Measurements from ENCODE around the gene TTC28.

TTC28 gene

GRCh38 chr22:28132466-28132865 is 547.2 kb downstream of the TTC28 start:
- Histone ChIP-seq H3K4me3 (ENCODE audit: low read depth, low read length) (no peak overlapping the region), H3K36me3 (replicated peaks) (no peaks in the 10 kb centered on the region), H3K27me3 (replicated peaks) (no peaks in the 10 kb centered on the region), H3K27ac (no peak overlapping the region)
- TF ChIP-seq CTCF (IDR thresholded peaks at IDR 0.05; ENCODE audit: low read depth, low read length, missing control alignments), result no peak
- in situ Hi-C loops (cut with HindIII; ENCODE audit: low pct_ligation_motif_present, low sequenced_read_pairs), result no loop called here
- DNase-seq, result no peak

GRCh38 chr22:28129319-28129962 is 550.2 kb downstream of the TTC28 start:
- in situ Hi-C loops (cut with HindIII; ENCODE audit: low pct_ligation_motif_present, low sequenced_read_pairs), result no loop called here
- Histone ChIP-seq H3K27me3 (replicated peaks) (no peaks in the 10 kb centered on the region), H3K36me3 (replicated peaks) (no peaks in the 10 kb centered on the region), H3K27ac (no peak overlapping the region), H3K4me3 (ENCODE audit: low read depth, low read length) (no peak overlapping the region)
- no peak for DNase-seq
- no peak for TF ChIP-seq CTCF (IDR thresholded peaks at IDR 0.05; ENCODE audit: low read depth, low read length, missing control alignments)

DNA sequence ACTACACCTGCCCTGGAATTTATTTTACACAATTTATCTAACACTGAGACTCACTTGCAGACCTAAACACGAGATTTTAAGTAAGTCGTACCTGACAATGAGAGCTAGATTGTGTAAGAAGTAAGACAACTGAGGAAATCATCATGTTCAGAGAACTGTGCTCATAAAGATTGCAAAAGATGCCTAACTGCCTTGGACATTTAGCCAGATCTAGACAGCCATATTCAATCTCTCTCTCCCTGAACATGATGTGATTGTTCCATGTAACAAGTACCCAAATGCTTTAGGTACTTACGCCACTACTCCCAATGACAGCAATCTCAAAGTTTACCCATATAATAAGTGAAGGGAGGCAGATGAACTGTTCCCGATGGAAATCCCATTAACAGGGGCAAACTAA is 550.8 kb downstream of the TTC28 start:
- Histone ChIP-seq H3K27ac (no peak overlapping the region), H3K4me3 (ENCODE audit: low read depth, low read length) (no peak overlapping the region), H3K27me3 (replicated peaks) (no peaks in the 10 kb centered on the region), H3K36me3 (replicated peaks) (no peaks in the 10 kb centered on the region)
- TF ChIP-seq CTCF (IDR thresholded peaks at IDR 0.05; ENCODE audit: low read depth, low read length, missing control alignments), result no peak
- DNase-seq, result no peak
- in situ Hi-C loops (cut with HindIII; ENCODE audit: low pct_ligation_motif_present, low sequenced_read_pairs), result no loop called here

- in situ Hi-C loops (cut with HindIII; ENCODE audit: low pct_ligation_motif_present, low sequenced_read_pairs), result no loop called here
- no peak for DNase-seq
- Histone ChIP-seq H3K4me3 (ENCODE audit: low read depth, low read length) (no peak overlapping the region), H3K27me3 (replicated peaks) (no peaks in the 10 kb centered on the region), H3K36me3 (replicated peaks) (no peaks in the 10 kb centered on the region), H3K27ac (no peak overlapping the region)
- no peak for TF ChIP-seq CTCF (IDR thresholded peaks at IDR 0.05; ENCODE audit: low read depth, low read length, missing control alignments)
Measured at GRCh38 chr22:28125799-28126198, 553.8 kb downstream of the TTC28 start.

- Histone ChIP-seq H3K27me3 (replicated peaks) (no peaks in the 10 kb centered on the region), H3K36me3 (replicated peaks) (no peaks in the 10 kb centered on the region), H3K4me3 (ENCODE audit: low read depth, low read length) (no peak overlapping the region), H3K27ac (no peak overlapping the region)
- DNase-seq, result no peak
- in situ Hi-C loops (cut with HindIII; ENCODE audit: low pct_ligation_motif_present, low sequenced_read_pairs), result no loop called here
- no peak for TF ChIP-seq CTCF (IDR thresholded peaks at IDR 0.05; ENCODE audit: low read depth, low read length, missing control alignments)
Measured at GRCh38 chr22:28123989-28124766, 555.5 kb downstream of the TTC28 start.

Data from brain microvascular endothelial cell (primary cell).